CD4-positive, alpha-beta T cell treated with Interleukin-21 for 1 hour (primary cell): ENCODE data around the gene RPA1.
A peak's percentile ranks its signal among the peaks of the same experiment; 100 is the strongest.
"Not testable (repeated sequence)": the region's sequence is repeated elsewhere in the genome, so short reads cannot be mapped to it uniquely, and the experiment has no call there.

Source experiments
- DNase-seq: peaks from one replicate; pipeline ENCODE4 v3.0.0-alpha.2; 2020

RPA1 gene

DNA sequence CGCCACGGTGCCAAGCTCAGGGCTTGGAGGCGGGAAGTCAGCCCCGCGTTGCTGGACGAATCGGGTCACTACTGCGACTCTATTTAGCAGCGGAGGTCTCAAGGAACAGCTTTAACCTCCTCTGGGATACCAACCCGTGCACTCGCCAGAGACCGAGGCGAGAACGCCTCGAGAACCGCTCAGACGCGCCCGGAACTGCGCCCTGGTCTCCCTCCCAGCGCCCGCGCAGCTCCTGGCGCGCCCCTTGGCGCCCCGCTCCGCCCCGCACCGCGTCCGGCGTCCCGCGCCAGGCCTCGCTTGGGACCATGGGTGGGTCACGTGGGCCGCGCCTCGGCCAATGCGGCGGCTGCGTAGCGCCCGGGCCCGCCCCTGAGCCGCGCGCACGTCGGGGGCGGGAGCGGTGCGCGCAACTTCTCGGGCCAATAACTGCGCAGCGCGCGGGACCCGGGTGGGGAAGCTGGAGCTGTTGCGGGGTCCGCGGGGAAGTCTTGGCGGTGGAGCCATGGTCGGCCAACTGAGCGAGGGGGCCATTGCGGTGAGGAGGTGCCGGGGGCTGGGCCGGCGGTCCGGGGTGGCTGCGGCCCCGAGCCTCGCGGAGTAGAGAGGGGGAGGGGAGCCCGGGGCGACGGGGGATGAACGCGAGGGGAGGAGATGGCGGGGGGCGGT is at the start of gene RPA1, which contains the start of gene SMYD4:
TSS of gene RPA1 (plus strand) at position 414 of the 666 bp plus-strand sequence. CDS start at position 503, 89 bp downstream.
TSS of gene SMYD4 (minus strand) at position 311 of the 666 bp plus-strand sequence. CDS start 1,908 bp downstream, outside the sequence.
- peak; percentile 89 for DNase-seq

DNA sequence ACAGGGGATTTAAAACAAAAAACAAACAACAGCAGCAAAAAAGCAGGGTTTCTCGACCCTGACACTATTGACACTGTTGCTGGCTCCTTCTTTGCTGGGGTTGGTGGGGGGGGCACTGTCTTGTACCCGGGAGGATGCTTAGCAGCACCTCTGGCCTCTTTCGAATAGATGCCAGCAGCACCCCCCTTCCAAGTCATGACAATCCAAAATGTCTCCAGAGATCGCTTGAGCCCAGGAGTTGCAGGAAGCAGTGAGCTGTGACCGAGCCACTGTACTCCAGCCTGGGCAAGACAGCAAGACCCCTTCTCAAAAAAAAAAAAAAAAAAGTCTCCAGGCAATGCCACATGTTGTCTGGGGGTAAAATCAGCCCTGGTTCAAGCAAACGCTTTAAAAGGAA is 47.6 kb upstream of the RPA1 start:
- no peak for DNase-seq

DNA sequence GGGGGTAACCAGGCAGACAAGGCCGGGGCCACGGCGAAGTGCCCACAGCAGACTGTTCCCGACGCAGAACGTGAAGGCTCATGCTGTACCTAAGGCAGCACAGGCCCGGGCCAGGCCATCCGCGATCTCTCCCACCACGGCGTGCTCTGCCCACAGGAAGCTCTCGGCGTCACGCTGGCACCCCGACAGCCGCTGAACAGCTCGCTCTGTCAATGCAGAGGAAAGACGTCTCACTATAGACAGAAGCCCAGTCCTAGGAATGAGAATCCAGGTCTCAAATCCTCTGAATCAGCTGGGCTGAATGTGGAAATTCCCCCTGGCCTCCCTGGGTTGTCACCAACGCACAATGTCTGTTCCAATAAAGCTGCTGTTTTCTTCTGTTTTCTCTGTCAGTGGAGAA is 46.5 kb upstream of the RPA1 start:
- no peak for DNase-seq

DNA sequence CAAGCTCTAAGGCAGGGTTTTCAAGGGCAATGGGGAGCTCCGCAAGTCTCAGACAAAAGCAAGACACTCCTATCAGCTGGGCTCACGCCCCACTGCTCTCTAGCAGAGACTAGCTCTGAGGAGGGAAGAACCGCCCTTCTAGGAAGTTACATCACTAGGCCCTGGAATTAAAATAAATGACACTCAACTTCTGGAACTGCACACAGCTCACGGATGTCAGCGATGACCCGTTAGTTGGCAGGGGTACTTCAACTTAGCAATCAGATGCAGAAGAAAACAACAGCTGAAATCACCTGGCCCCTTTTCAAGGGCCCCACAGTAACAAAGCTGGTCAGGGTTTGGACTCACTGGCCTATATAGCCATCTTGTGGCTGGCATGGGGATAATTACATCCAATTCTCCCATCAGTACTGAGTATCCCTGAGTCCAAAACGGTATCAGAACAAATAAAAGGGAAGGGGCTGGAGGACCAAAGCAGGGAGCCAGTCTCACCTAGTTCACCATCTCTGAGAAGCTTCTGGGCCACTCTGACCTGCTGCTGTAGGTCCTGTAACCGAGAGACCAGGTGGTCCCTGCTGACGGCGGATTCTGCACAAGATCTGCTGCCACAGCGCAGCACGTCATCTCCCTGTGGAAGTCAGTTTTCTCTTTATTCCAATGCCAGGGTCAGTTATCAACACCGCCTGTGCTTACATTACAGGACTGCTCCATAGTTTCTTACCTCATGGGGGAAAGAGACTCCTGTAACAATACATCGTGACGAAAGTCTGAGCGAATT is 45.8 kb upstream of the RPA1 start:
- DNase-seq: peak; percentile 27

DNA sequence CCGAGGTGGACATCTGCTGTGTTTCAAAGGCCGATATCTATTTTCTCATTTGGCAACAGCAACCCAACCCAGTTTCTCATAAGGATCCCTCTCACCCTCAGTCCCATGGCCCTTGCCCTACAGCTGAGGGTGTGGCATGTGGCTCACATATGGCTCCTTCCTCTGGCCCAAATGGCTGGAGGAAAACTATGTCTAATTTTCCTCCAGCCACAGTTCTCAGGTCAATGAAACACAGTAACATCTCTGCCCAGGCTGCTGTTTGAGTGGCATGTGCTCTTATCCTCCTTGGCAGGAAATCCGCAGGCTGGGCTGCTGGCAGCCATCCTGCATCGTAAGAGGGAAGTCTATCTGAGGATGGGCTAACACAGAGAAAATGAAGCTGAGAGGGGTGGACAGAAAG is 43.9 kb upstream of the RPA1 start:
- DNase-seq: no peak

DNA sequence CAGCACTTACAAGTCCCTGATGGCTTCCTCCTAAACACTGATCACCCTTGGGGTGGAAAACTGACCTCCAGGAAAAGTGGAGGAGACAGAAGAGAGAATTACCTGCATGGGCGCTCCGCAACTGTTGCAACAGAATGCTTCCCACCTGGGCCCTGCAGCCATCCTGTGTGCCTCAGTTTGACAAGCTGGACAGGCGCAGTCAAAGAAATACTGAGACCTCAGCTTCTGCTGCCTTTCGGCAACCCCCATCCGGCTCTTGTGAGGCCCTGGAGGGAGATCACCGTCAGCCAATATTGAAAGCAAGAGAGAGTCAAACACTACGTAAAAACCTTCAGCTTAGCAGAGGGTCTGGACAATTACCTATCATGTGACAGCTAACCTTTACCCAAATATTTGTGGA is 43.1 kb upstream of the RPA1 start:
- no peak for DNase-seq

DNA sequence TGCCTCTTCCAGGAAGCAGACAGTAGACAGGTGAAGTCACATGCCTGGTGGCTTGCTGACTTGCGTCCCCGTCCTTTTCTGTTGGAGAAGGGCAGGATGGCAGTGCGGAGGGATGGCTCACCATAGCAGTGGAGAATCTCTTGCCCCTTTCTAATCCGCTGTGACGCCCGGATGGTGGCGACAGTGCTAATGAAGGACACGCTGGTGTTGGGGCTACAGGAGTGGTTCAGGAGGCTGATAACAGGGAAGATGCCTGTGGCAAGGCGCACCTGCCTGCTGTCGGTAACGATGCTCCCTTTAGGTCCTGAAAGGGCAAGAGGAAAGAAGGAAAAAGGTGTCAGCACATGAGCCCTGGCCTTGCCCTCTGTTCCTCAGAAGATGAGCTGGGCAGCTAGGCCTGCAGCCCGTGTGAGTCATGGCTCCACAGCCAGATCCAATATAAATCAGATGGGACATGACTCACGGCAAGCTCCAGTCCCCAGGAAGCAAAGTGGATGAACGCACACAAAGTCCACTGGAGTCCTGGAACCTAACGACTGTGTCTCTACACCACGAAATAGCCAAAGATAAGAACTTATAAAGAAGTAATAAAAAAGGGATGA is 42.4 kb upstream of the RPA1 start:
- no peak for DNase-seq

DNA sequence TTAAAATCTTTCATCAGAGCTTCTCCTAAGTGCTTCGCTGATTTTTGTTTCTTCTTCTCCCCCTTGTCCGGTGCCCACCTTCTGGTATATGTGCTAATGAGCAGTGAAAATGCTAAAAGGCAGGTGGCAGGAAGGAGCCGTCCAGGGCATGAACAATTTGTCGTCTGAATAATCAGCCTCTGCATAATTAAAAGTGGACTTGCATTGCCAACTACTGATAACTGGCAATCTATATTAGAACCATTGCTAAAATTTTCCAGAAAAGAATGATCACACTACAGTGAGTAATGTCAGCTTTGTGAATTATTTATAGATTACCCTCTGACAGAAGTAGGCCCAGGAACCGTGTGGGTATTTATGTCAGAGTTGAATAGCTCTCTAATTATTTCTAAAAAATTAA is 39.9 kb upstream of the RPA1 start:
- no peak for DNase-seq

DNA sequence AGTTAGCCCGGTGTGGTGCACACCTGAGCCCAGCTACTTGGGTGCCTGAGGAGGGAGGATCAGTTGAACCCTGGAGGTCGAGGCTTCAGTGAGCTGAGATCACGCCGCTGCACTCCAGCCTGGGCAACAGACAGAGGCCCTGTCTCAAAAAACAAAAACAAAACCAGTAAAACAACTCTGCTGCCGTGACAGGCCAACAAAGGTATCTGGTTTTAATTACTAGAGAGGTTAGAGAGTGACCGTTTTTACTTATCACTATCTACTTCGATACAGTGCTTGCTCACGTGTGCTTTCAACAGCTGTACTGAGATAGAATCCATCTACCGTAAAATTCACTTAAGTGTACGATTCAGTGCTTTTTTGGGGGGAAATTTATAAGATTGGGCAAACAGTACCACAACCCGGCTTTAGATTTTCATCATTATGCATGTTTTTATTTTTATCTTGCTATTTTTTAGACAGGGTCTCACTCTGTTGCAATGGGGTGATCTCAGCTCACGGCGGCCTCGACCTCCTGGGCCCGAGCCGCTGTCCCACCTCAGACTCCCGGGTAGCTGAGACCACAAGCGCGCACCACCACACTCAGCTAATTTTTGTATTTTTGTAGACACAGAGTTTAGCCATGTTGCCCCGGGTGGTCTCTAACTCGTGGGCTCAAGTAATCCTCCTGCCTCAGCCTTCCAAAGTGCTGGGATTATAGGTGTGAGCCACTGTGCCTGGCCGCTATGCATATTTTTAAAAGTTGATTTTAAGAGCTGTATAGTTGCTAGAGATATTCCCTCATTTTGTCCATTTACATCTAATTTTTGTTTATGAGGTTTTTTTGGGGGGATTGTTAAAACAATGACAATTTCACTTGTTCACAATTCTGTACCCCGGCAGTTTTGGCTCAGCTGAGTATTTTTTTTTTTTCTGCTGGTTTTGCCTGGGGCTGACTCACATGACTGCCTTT is 37.0 kb upstream of the RPA1 start:
- DNase-seq: no peak

DNA sequence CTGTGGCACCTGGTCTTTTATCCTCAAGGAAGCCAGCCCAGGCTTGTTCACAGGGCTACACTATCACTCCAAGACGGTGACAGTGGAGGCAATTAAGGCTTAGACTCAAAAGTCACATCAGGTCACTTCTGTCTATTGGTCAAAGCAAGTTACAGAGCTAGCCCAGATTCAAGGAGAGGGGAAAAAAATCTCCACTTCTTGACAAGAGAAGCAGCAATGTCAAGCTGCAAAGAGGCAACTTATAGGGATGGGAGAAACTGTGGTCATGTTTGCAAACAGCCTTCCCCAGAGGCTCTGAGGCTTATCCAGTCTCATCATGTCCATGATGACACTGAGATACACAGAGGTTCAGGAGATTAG is 36.4 kb upstream of the RPA1 start:
- DNase-seq: no peak

DNA sequence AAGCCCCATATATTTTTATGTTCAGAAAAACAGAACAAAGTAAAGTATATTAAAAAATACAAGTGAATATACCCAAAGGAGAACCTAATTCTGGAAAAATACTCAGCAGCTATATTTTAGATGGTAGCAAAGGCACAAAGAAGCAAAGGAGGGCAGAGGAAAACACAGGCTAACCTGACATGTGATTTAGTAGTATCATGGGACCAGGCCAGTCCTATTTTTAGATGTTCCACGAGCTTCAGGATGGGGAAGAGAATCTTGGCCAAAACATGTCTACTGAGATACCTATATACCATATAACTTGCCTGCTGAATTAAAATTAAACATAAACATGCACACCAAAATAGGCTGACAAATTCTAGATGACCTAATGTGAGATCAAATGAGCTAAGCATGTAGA is 33.0 kb upstream of the RPA1 start:
- no peak for DNase-seq

DNA sequence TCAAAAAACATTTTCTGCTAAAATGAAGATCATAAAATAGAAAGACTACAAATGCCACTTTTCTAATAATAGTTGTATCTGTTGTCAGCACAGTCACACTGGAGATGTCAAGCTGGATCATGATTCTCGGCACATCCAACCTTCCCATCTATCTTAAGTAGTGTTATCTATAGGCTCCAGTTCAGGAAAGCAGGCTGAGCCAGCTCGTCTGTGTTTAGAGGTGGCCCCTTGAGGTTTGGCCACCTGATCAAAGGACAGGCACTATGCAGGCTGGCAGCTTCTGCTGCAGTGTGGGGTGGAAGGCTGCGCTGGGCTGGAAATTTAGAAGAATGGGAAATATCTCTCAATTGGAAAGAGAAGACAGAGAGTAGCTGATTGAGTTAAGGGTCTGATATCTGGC is 32.5 kb upstream of the RPA1 start:
- DNase-seq: no peak

DNA sequence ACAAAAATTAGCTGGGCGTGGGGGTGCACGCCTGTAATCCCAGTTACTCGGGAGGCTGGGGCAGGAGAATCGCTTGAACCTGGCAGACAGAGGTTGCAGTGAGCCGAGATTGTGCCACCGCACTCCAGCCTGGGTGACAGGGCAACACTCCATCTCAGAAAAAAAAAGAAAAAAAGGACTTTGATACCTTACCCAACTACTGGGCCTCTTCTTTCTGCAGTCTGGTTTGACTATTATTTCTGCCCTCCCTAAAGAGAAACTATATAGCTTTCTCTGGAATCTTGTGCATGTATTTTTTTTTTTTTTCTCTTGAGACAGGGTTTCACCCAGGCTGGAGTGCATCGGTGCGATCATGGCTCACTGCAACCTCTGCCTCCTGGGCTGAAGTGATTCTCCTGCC is 32.0 kb upstream of the RPA1 start:
- DNase-seq: not testable (repeated sequence)

DNA sequence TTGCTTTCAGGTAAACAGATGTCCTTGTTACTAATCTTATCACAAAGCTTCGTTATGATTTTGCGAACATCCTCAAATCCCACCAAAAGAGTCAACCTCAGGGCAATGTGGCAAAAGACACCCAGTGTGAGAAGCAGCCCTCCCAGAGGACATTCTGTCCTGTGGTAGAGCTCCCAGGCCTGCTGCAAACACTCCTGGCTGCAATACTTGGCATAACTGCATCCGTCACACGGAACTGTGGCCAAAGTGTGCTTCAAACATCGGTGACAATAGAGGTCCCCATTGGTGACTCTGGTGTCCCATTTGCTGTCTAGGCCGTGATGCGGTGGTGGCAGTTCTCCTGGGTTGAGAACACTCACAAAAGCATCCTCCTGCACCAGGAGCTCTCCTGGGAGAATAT is 29.6 kb upstream of the RPA1 start:
- DNase-seq: no peak

DNA sequence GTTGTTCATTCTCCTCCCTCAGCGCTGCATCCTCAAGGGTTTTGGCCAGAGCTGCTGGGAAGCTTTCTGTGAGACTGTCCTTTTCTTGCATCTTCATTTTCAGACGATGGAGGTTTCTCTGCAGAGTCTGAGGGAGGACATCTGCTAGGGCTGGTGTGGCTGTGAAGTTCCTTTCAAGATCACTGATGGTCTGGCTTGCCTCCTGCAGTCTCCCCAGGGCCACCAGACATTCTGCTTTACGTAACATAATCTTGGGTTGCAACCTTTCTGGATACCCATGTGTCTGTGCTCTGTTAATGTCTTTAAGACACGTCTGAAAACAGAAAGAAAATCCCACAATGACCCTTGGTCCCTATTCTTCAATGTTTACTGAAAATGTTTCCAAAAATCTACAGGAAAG is 29.1 kb upstream of the RPA1 start:
- no peak for DNase-seq

DNA sequence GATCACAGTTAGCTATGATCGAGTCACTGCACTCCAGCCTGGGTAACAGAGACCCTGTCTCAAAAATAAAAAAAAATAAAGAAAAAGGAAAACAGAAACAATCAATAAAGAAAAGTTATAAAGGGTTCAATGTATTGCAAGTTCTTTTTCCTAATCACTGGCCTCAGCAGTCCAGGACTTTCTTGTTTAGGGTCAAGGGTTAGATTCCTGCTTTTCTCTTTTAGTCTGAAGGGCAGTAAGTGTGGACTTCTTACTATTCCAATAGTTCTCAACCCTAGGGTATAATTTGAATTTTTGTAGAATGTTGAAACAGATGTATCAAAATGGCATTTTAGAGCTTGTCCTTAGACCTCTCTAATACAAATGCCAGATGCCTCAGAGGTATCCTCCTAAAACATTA is 27.4 kb upstream of the RPA1 start:
- no peak for DNase-seq

DNA sequence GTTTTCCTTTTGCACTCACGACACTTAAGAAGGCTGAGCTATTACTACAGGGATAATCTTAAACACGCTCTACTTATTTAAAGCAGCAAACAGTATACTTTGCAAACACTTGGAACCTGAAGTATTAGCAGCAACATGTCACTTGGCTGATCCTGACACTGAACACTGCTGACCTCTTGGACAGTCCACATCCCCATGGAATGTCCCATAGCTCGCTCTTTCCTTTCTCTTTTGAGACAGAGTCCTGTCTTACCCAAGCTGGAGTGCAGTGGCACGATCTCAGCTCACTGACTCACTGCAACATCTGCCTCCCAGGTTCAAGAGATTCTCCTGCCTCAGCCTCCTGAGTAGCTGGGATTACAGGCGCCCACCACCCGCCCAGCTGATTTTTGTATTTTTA is 26.5 kb upstream of the RPA1 start:
- no peak for DNase-seq

DNA sequence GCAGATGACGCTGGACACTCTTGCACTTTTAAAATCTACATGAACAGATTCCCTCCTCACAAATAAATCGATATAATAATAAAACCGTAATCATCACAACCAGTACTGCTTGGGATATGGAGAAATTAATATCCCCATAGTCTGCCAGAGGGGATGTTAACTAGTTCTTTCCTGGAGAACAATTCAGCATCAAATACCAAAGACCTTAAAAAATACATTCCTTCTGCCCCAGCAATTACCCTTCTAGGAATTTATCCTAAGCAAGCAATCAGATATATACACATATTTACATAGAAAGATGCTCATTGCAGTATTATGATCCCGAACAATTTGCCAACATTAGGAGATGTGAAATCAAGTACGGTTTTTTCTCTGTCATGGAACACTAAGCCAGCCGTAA is 21.9 kb upstream of the RPA1 start:
- no peak for DNase-seq

DNA sequence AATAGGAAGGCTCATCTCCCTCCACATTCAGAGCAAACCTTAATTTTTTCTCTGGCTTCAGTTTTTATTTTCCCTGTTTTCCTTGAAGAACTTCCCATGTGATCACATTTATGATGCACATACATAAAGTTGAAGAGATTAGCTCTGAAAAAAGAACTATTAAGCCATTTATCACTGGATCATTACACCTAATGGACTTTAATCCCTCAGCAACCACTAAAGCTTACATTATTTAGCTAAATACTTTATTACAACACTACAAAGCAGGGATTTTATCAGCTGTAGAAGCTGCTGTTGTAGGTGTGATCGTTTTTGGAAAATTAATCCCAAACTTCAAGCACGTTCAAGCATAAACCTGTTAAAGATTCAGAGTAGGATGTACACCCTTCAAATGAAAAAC is 21.2 kb upstream of the RPA1 start:
- DNase-seq: no peak

DNA sequence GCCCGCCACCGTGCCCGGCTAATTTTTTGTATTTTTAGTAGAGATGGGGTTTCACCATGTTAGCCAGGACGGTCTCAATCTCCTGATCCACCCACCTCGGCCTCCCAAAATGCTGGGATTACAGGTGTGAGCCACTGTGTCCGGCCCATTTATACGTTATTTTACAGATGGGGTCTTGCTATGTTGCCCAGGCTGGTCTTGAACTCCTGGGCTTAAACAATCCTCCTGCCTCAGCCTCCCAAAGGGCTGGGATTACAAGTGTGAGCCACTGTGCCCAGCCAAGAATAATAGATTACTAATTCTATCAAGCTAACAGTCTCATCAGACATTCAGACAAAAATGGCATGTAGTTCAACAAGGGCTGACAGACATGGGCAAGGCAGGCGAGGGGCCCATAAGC is 20.0 kb upstream of the RPA1 start:
- DNase-seq: not testable (repeated sequence)

DNA sequence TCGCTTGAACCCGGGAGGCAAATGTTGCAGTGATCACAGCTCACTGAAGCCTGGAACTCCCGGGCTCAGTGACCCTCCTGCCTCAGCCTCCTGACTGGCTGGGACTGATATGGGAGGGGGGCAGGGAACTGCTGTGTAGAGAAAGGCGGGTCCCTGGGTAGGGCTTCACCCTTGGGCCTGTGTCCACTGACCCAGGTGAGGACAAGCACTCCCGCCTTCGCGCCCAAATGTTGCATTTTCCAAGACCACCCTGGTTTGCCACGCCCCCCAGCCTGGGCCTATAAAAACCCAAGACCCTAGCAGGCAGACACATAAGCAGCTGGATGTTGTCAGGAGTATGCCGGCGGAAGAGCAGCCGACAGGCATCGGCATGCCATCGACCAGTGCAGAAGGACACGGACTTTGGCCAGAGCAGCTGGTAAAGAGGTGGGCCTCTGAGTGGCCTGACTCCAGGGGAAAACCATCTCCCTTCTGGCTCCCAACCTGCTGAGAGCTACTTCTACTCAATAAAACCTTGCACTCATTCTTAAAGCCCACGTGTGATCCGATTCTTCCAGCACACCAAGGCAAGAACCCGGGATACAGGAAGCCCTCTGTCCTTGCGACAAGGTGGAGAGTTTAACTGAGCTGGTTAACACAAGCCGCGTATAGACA is 19.2 kb upstream of the RPA1 start:
- DNase-seq: no peak

DNA sequence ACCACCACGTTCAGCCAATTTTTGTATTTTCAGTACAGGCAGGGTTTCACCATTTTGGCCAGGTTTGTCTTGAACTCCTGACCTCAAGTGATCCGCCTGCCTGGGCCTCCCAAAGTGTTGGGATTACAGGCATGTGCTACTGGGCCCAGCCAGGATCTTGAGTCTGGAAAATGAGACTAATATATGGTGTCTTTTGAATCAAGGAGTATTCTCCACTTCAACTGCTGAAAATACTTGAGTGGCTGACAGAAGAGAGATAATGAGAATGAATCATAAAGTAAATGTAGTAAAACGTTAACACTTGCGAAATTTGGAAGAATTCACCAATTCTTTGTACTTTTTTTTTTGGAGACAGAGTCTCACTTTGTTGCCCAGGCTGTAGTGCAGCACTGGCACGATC is 16.7 kb upstream of the RPA1 start:
- no peak for DNase-seq
